Epithelial cell of esophagus (primary cell): ENCODE results near the gene FAXC.

Source experiments
- DNase-seq: peaks from one replicate; pipeline ENCODE4 v3.0.0; 2010; ENCODE audit warnings: low read depth
- H3K4me3 ChIP-seq: 2 replicates; pipeline ENCODE4 v1.5.1; 2011; ENCODE audit warnings: mild to moderate bottlenecking, low read length, control low read depth
- CTCF ChIP-seq: IDR thresholded peaks from 2 replicates; pipeline ENCODE4 v1.5.1; 2011; ENCODE audit warnings: low read depth, mild to moderate bottlenecking, low read length, control low read depth, inconsistent platforms; ENCODE audit not compliant: insufficient read depth; ENCODE audit errors: missing control alignments

The FAXC gene

GRCh38 chr6:99307295-99307907 lies 42.1 kb downstream of the FAXC start:
- DNase-seq, result no peak
- H3K4me3 ChIP-seq, result no peak overlapping the region
- TF ChIP-seq CTCF, result no peak

DNA sequence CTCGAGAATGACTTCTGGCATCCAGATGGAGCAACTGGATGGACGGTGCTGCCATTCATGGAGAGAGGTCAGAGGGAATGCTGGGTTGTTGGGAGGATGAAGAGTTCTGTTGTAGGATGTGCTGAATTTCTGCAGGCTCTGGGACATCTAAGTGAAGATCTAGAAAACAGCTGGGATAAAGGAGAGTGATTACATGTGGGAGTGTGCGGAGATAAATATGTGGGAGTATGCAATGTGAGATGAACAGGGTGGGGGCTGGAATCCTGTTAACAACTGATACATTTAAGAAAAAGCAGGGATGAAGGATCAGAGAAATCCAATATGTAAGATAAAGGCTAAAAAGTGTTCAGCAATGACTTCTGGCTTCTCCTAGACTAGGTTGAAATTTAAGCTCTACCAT lies 43.1 kb downstream of the FAXC start:
- no peak overlapping the region for H3K4me3 ChIP-seq
- no peak for DNase-seq
- TF ChIP-seq CTCF, result no peak

DNA sequence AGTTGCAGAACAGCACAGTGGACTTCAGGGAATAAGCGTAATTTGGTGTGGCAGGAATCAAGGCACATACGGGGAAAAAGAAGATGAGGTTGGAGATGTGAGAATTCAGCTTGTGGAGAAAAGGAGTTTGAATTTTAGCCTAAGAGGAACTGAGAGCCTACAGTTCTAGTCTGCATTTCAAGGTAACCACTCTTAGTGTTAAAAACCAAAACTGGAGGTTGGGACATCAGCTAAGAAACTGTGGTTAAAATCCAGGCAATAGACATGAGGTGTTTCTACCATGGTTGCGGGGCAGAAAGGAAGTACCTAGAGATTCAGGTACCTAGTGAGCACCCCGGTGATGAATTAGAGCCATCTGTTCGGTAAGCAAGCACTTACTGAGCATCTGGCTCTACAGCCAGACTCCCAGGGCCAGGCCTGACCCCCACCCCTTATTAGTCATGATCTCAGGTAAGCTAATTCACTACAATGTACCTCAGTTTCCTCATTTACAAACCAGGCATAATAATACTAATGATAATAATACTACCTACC lies 44.4 kb downstream of the FAXC start:
- no peak for TF ChIP-seq CTCF
- no peak for DNase-seq
- no peak overlapping the region for H3K4me3 ChIP-seq

DNA sequence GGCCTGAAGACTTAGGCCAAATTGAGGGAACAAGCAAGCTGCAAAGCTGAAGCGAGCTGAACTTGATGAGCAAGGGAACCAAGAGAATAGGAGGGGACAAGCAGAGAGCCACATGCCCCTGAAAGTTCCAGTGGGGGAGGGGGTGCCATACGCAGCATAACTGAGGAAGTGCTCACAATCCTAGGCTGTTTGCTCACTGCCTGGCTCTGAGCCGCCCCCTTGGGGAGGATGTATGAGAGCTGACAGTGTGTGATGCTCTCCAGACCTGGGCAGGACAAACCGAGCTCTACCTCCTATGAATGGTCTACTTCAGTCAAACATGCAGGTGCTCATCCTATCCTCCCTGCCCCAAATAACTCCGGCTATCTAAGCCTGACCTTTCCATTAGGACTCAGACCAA lies 52.1 kb downstream of the FAXC start:
- no peak for TF ChIP-seq CTCF
- no peak overlapping the region for H3K4me3 ChIP-seq
- no peak for DNase-seq

DNA sequence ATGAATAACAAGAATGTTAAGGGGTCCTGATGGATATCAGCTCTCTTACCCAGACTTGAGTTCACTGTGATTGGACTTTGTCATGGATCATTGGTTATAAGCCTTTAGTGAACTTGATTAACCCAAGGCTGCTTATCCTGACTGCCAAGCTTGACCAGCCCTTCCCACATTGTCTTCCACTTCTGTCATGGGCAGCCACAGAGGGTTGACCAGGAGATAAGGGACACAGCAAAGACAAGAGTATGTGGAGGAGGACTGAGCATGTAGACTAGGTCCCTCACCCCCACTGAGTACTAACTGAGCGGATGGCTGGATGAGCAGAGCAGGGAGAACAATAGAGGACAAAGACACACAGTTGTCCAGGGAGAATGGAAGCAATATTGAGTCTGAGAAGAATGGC lies 52.5 kb downstream of the FAXC start:
- DNase-seq, result no peak
- no peak overlapping the region for H3K4me3 ChIP-seq
- no peak for TF ChIP-seq CTCF

DNA sequence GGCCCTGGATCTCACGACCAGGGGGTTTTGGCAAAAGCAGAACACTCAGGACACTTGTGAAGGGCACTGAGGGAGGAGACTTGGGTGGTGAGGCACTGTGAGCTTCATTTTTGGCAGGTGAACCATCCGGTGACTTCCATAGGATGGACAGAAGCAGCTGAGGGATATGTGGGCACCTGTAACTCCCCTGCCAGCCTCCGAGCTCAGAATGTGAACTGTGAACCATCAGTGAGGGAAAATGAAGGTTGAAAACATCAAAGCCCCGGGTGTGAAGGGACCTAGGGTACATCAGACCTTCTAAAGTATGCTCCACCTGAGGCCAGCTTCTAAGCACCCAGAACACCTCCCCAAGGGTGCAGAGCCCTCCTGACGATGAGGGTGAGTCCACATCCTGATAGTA lies 53.2 kb downstream of the FAXC start:
- H3K4me3 ChIP-seq, result no peak overlapping the region
- no peak for TF ChIP-seq CTCF
- no peak for DNase-seq

DNA sequence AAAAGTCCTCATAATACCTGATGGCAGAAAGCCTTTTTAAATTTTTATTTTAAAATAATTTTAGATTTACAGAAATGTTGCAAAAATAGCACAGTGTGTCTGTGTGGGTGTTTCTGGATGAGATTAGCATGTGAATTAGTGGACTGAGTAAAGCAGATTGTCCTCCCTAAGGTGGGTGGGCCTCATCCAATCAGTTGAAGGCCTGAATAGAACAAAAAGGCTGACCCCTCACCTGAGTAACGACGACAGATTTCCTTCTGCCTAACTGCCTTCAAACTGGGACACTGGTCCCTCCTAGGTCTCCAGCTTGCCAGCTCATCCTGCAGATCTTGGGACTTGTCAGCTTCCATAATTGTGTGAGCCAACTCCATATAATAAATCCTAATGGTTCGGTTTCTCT lies 54.2 kb downstream of the FAXC start:
- no peak for DNase-seq
- no peak for TF ChIP-seq CTCF
- H3K4me3 ChIP-seq, result no peak overlapping the region
